ENCODE results near the gene TRABD2B. TPM values are rescaled to one million over a fixed set of nuclear protein-coding genes. Genes with fewer than 3 reads are reported as not detected.

TRABD2B gene
- total RNA-seq, 1 experiment from 2014 or later = 0.96 TPM

GRCh38 chr1:47757226-47757975, 239.8 kb downstream of the TRABD2B start:
- no TSS peak for BruUV-seq (replicated peaks)
- Mint-ChIP-seq H3K27ac (ENCODE audit: low read depth, unreplicated experiment) (peak overlapping the region; percentile 4), H3K36me3 (ENCODE audit: insufficient read depth, unreplicated experiment) (no peaks in the 10 kb centered on the region), H3K9me3 (ENCODE audit: unreplicated experiment) (no peaks in the 10 kb centered on the region), H3K4me1 (ENCODE audit: insufficient read depth, unreplicated experiment) (peaks cover 7% of the 10 kb centered on the region), H3K27me3 (ENCODE audit: insufficient read depth, unreplicated experiment) (no peaks in the 10 kb centered on the region), H3K4me3 (ENCODE audit: unreplicated experiment) (no peak overlapping the region)
- intact Hi-C loops (cut with micrococcal nuclease) = no loop called here
- TF ChIP-seq, protein P1, sequence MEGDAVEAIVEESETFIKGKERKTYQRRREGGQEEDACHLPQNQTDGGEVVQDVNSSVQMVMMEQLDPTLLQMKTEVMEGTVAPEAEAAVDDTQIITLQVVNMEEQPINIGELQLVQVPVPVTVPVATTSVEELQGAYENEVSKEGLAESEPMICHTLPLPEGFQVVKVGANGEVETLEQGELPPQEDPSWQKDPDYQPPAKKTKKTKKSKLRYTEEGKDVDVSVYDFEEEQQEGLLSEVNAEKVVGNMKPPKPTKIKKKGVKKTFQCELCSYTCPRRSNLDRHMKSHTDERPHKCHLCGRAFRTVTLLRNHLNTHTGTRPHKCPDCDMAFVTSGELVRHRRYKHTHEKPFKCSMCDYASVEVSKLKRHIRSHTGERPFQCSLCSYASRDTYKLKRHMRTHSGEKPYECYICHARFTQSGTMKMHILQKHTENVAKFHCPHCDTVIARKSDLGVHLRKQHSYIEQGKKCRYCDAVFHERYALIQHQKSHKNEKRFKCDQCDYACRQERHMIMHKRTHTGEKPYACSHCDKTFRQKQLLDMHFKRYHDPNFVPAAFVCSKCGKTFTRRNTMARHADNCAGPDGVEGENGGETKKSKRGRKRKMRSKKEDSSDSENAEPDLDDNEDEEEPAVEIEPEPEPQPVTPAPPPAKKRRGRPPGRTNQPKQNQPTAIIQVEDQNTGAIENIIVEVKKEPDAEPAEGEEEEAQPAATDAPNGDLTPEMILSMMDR (IDR thresholded peaks at IDR 0.05; ENCODE audit: unreplicated experiment) = no peak
- DNase-seq (ENCODE audit: unreplicated experiment) = peak; percentile 65
- ChIA-PET POLR2A (interaction anchor here (0.6 kb wide), 2 partner anchors 38 to 244 kb away, joined by 3 read pairs; no protein-coding TSS in a partner anchor), CTCF (interaction anchor here (0.5 to 1.2 kb wide), 3 partner anchors 20 to 412 kb away, joined by 3 read pairs; no protein-coding TSS in a partner anchor)

DNA sequence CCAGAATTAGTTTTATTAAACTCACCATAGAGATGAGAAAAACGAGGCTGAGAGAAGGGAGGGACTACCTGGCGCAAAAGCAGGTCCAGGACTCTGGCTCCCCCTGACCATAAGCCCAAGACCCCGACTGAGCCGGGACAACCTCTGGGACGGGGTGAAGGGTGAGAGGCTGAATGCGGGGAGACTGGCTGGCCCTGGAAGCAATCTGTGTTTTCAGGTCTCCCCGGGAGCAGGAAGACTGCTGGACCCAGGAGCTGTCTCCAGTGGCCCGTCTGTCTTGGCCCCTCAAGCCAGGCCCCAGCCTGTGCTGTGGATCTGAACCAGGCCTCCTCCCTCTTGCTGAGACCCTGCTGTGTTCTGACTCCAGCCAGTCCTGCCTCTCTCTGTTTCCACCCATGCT, 240.8 kb downstream of the TRABD2B start:
- H3K27me3 Mint-ChIP-seq (ENCODE audit: insufficient read depth, unreplicated experiment) = no peaks in the 10 kb centered on the region
- no peak for DNase-seq (ENCODE audit: unreplicated experiment)
- peak overlapping the region; percentile 4 for H3K27ac Mint-ChIP-seq (ENCODE audit: low read depth, unreplicated experiment)
- peaks cover 7% of the 10 kb centered on the region for H3K4me1 Mint-ChIP-seq (ENCODE audit: insufficient read depth, unreplicated experiment)
- ChIA-PET POLR2A (no interaction called here), CTCF (interaction anchor here (0.6 to 2.5 kb wide), 8 partner anchors 7 to 921 kb away, joined by 3 to 10 read pairs (median 4); no protein-coding TSS in a partner anchor)
- BruUV-seq (replicated peaks) = no TSS peak
- H3K36me3 Mint-ChIP-seq (ENCODE audit: insufficient read depth, unreplicated experiment) = no peaks in the 10 kb centered on the region
- TF ChIP-seq, protein P1 (IDR thresholded peaks at IDR 0.05; ENCODE audit: unreplicated experiment) = no peak
- H3K9me3 Mint-ChIP-seq (ENCODE audit: unreplicated experiment) = no peaks in the 10 kb centered on the region
- H3K4me3 Mint-ChIP-seq (ENCODE audit: unreplicated experiment) = no peak overlapping the region
- intact Hi-C loops (cut with micrococcal nuclease) = no loop called here

DNA sequence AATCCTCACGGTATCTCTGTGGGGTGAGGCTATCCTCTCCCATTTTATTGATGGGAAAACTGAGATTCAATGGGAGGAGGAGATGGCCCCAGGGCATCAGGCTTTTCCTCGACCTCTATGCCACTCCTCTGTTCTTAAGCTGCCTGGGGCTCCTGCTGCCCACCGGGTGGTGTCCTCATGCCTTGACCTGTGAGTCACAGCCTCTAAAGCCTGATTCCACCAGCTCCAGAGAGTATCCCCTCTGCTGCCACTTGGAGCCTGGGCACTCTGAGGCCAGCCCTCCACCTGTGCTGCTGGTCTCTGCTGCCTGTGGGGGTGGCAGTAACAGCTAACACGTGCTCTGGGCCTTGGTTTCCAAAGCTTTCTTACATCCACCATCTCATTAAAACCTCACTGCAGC, 241.2 kb downstream of the TRABD2B start:
- H3K4me1 Mint-ChIP-seq (ENCODE audit: insufficient read depth, unreplicated experiment) = peaks cover 7% of the 10 kb centered on the region
- no peak overlapping the region for H3K4me3 Mint-ChIP-seq (ENCODE audit: unreplicated experiment)
- H3K9me3 Mint-ChIP-seq (ENCODE audit: unreplicated experiment) = no peaks in the 10 kb centered on the region
- no peak overlapping the region for H3K27ac Mint-ChIP-seq (ENCODE audit: low read depth, unreplicated experiment)
- no peak for DNase-seq (ENCODE audit: unreplicated experiment)
- intact Hi-C loops (cut with micrococcal nuclease) = no loop called here
- H3K36me3 Mint-ChIP-seq (ENCODE audit: insufficient read depth, unreplicated experiment) = no peaks in the 10 kb centered on the region
- ChIA-PET CTCF (interaction anchor here (0.6 to 2.5 kb wide), 9 partner anchors 7 to 921 kb away, joined by 3 to 10 read pairs (median 3); no protein-coding TSS in a partner anchor), POLR2A (no interaction called here)
- TF ChIP-seq, protein P1 (IDR thresholded peaks at IDR 0.05; ENCODE audit: unreplicated experiment) = no peak
- no TSS peak for BruUV-seq (replicated peaks)
- H3K27me3 Mint-ChIP-seq (ENCODE audit: insufficient read depth, unreplicated experiment) = no peaks in the 10 kb centered on the region

- ChIA-PET CTCF (interaction anchor here (0.6 to 2.5 kb wide), 10 partner anchors 8 to 496 kb away, joined by 3 to 10 read pairs (median 3); no protein-coding TSS in a partner anchor), POLR2A (no interaction called here)
- intact Hi-C loops (cut with micrococcal nuclease) = no loop called here
- no peaks in the 10 kb centered on the region for H3K36me3 Mint-ChIP-seq (ENCODE audit: insufficient read depth, unreplicated experiment)
- H3K9me3 Mint-ChIP-seq (ENCODE audit: unreplicated experiment) = no peaks in the 10 kb centered on the region
- H3K27ac Mint-ChIP-seq (ENCODE audit: low read depth, unreplicated experiment) = no peak overlapping the region
- no peaks in the 10 kb centered on the region for H3K27me3 Mint-ChIP-seq (ENCODE audit: insufficient read depth, unreplicated experiment)
- H3K4me3 Mint-ChIP-seq (ENCODE audit: unreplicated experiment) = no peak overlapping the region
- peak; percentile 40 for DNase-seq (ENCODE audit: unreplicated experiment)
- no TSS peak for BruUV-seq (replicated peaks)
- TF ChIP-seq, protein P1 (IDR thresholded peaks at IDR 0.05; ENCODE audit: unreplicated experiment) = peak; percentile 52
- H3K4me1 Mint-ChIP-seq (ENCODE audit: insufficient read depth, unreplicated experiment) = peaks cover 7% of the 10 kb centered on the region
These were observed 241.8 kb downstream of the TRABD2B start for GRCh38 chr1:47755101-47755990.
